ENCODE results near the gene CCDC74A.
"Not testable (repeated sequence)": the region's sequence is repeated elsewhere in the genome, so short reads cannot be mapped to it uniquely, and the experiment has no call there.

The CCDC74A gene

DNA sequence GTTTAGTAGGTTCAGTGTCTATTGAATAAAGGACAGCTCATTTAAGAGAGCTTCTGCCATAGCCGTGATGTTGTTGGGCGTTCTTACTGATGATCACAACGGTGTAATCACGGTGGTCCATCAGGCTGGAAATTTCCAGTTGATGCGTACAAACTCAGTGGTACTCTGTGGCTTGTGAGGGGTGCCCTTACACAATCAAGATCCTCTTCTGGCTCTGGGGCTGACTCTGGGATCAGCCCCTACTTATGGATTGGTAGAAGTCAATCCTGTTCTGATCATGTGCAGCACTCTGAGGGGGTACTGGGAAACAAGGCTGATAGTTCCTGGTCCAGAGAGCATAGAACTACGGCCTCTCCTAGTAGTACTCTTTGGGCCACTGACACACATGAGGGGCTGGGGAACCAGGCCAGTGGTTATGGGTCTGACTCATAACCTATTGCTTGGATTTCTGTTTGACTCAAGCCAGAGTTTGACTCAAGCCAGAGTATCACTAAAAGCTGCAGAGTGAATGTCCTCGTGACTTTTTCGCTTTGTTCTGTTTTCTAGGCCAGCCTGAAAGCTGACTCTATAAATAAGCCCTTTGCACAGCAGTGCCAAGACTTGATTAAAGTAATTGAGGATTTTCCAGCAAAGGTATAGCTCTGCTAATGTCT, 29.2 kb upstream of the CCDC74A start:
- not testable (repeated sequence) for DNase-seq

DNA sequence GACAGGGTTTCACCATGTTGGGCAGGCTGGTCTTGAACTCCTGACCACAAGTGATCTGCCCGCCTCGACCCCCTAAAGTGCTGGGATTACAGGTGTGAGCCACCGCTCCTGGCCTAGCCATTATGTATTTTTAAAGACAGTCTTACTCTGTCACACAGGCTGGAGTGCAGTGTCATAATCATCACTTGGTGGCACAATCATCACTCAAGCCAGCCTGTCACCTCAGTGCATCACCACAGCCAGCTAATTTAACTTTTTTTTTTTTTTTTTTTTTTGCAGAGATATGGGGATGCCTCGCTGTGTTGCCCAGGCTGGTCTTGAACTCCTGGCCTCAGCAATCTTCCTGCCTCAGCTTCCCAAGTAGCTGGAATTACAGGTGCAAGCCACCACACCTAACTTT, 24.1 kb upstream of the CCDC74A start:
- DNase-seq: not testable (repeated sequence)

DNA sequence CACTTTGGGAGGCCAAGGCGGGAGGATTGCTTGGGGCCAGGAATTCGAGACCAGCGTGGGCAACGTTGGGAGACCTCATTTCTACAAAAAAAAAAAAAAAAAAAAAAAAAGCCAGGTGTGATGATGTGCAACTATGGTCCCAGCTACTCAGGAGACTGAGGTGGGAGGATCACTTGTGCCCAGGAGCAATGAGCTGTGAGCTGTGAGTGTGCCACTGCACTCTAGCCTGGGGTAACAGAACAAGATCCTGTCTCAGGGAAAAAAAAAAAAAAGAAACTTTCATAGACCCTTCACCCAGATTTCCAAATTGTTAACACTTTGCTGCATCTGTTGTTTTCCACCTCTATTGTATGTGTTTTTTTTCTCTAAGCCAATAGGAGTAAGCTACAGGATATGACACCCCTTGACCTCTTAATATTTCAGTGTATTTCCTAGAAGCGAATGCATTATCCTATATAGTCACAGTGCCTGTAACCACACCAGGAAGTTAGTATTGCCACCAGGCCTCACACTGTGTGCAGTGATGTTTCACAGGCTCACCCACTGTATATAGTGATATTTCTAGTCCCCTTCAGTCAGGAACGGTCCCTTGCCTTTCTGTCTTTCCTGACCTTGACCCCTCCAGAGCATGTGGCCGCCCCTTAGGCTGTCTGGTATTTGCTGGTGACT, 23.5 kb upstream of the CCDC74A start:
- not testable (repeated sequence) for DNase-seq

DNA sequence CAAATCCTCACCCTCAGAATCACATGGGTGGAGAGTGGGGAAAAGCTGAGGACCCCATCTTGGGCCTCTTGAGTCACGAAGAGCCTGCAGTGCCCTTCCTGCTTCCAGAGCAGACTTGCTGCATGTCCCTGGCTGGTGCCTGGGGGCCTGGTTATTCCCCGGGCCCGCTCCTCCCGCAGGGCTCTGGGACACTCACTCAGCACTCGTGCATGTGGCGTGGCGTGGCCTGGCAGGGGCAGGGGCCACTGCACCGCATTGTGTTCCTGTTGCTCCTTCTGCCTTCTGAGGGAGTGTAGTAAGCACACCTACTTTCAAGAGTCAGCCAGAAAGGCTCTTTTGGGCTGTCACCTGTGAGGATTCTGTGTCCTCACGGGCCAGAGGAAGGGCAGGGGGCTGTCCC, 18.1 kb upstream of the CCDC74A start:
- no peak for DNase-seq

DNA sequence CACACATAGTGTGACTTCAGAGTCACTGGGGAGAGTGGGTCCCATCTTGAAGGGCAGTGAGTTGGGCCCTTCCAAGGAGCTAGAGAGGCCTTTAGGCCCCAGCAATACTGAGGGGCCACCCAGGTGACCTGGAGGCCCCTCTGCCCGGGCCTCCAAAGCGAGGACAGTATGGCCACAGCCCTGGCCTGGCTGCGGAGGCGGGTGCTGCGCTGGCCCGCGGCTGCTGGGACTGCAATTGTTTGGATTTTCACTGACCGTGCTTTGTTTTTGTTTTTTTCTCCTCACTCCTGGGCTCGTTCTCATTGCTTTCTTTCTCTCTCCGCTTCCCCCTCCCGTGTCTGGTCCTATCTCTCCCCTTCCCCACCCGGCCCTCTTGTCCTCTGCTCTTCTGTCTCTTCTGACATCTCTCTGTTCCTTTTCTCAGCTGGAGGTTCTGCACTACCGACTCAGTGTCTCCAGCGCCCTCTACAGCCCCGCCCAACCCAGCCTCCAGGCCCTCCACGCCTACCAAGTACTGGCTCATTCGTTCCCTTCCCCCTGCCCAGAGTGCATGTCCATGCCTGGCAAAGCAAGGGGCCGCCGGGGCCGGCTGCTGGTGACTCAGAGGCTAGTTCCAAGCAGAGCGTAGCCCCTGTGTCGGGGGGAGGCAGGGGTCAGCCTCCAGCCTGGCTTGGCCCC, 16.3 kb upstream of the CCDC74A start:
- not testable (repeated sequence) for DNase-seq

DNA sequence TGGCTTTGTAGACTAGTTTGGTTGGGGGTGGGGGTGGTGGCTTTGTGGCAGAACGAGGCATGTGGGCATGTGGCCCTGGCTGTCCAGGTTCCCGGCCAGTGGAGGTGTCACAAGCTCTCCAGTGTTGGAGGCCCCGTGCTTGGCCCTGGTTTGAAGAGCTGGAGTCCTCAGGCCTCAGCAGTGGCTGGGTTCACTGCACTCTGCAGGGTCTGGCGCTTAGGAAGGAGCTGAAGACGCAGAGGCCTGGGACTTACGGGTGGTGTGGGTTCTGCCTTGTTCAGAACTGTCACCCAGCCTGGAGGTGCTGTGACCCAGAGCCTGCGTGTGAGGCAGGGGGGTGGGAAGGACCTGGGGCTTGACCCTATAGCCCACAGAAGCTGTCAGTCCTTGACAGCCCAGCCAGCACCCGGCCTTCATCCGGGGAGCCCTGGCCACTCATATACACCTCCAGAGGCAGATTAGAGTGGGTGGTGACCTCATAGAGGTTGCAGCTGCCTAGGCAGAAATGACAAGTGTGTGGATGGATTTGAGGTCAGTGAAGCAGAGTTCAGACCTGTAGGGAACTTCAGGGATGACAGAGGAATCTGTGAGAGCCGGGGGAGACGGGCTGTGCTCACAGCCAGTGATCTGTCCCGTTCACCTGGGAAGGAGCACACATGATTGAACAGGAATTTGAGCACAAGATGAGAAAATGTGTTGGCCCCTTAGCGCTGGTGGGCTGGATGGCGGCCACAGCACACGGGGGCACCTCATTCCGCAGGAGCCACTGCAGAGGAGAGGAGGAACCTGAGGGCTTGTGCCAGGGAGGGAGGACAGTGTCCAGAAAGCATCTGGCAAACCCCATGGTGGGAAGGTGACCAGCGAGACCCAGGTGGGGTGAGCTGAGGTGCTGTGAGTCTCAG, 15.5 kb upstream of the CCDC74A start:
- DNase-seq: peak in 5 of 58 donors; percentile 6 to 61 (median 12)

DNA sequence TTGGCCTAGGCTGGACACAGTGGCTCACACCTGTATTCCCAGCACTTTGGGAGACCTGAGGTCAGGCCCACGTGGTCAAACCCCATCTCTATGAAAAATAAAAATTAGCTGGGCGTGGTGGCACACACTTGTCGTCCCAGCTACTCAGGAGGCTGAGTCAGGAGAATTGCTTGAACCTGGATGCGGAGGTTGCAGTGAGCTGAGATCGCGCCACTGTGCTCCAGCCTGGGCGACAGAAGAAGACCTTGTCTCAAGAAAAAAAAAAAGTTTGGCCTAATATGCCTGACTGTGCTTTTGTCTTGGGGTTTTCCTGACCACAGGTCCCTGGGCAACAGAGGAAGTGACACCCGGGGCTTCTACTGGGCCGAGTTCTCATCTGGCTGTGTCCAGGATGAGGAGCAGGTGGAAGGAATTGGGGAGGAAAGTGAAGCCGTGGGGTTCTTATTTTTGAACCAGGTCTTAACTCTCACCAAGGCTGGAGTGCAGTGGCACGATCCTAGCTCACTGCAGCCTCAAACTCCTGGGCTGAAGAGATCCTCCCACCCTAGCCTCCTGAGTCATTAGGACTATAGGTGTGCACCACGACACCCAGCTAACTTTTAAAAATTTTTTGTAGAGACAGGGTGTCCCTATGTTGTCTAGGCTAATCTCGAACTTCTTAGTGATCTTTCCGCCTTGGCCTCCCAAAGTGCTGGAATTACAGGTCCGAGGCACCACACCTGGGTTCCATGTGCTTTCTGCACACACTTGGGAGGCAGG, 13.1 kb upstream of the CCDC74A start:
- DNase-seq: not testable (repeated sequence)

DNA sequence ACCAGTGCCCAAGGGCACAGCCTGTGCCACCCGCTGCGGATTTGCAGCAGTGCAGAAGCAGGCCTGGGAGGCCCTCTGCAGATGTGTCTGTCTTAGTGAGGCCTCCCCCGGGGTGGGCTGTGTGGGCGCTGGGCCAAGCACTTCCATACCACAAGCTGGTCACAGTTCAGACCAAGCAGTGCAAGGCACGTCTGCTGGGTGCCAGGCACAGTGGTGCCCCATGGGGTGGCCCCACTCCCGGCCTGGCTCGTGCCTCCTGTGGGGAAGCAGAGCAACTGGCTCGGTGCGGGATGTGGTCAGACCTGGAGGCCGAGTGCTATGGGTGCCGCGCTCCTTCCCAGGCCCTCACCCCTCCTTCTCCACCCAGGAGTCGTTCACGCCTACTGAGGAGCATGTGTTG, 12.5 kb upstream of the CCDC74A start:
- DNase-seq: not testable (repeated sequence)

DNA sequence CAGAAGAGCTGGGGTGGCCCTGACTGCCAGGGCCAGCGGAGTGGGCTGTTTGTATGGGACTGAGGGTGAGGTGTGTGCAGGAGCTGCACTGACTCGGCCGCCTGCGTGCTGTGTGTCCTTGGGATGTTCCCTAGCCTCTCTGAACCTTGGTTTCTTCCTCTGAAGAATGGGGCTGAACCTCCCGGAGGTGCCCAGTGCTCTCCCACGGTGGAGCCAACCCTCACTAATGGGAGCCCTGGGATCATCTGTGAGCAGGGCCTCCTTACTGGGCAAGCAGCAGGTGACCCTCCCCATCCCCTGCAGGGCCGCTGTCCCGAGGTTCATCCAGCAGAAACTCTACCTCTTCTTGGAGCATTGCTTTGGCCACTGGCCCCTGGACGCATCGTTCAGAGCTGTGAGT, 11.7 kb upstream of the CCDC74A start:
- DNase-seq: no peak

DNA sequence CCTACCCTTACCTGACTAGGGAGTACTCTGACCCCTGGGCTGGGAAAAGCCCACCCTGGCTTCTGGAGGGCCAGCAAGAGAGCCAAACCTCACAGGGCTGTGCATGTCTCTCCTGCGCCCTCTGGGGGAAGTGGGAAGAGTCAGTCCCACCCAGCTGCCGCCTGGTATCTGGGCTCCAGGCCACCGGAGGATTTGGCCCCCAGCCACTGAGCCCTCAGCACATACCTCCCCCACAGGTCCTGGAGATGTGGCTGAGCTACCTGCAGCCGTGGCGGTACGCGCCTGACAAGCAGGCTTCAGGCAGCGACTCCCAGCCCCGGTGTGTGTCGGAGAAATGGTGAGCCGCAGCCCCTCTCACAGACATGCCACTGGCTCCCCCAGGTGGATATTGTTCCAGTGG, 11.1 kb upstream of the CCDC74A start:
- not testable (repeated sequence) for DNase-seq

DNA sequence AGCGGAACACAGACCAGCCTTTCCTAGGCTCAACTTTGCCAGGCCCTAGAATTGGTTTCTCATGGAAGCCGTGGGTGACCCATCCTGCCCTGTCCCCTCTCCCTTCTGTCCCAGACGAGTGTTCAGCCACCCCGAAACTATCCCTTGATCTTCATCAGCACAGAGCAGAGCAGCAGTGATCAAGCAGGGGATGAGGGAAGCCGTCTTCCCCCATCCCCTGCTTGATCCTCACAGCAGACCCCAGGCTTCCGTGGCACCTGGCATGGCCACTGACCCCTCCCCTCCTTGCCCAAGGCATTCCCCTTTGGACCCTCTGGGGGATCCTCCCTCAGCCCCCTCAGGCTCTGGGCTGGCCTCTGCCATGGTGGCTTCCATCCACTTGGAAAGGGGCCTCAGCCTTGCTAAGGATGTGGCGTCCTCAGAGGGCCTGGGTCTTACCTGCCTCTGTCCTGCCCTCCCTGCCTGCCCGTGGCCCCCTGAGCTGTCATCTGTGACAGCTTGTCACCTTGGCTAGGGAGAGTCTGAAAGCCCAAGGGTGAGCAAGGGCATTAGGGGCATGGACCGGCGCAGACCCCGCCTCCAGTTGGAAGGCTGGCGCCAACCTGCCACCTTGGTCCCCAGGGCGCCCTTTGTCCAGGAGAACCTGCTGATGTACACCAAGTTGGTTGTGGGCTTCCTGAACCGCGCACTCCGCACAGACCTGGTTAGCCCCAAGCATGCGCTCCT, 10.4 kb upstream of the CCDC74A start:
- DNase-seq: peak in 1 of 58 donors; percentile 5

DNA sequence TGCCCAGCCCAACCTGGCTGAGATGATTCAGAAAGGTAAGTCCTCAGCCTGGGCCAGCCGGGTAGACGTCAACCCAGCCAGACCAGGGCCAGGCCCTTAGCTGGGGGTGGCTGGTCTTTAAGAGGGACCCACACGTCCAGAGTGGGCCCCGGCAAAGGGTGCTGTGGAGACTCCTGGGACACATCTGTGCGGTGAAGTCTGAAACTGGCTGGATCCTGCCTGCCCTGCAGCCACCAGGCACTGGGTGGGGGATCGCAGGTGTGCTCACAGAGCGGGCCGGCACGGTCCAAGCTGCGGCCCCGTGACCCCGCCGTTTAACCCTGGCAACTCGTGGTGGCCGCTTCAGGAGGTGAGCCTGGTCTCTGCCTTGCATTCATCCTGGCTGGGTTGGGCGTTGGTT, 9.8 kb upstream of the CCDC74A start:
- not testable (repeated sequence) for DNase-seq

DNA sequence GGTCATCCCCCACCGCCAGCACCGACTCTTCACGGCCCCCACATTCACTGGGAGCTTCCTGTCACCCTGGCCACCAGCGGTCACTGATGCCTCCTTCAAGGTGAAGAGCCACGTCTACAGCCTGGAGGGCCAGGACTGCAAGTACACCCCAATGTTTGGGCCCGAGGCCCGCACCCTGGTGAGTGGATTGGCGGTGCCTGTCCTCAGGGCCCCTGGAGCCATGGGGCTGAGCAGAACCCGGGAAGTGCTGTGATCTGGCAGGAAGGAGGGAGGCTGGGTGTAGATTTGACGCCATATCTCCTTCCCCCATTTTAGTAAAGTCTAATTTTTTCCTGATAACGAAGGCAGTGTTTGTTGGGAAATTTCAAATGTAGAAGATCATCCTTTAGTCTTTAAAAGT, 9.2 kb upstream of the CCDC74A start:
- not testable (repeated sequence) for DNase-seq

DNA sequence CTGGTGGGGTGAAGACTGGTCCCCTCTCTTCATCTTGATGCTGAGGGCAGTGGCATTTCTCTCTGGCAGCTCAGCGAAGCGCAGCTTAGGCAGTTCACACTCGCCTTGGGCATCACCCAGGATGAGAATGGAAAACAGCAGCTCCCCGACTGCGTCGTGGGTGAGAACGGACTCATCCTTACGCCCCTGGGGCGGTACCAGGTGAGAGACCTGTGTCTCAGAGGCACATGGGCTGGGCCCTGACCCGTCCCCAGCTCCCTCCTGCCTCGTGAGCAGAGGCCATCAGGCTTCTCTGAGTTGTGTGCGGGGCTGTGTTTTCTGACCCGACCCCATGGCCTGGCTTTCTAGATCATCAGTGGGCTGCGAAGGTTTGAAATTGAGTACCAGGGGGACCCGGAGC, 8.2 kb upstream of the CCDC74A start:
- DNase-seq: no peak

DNA sequence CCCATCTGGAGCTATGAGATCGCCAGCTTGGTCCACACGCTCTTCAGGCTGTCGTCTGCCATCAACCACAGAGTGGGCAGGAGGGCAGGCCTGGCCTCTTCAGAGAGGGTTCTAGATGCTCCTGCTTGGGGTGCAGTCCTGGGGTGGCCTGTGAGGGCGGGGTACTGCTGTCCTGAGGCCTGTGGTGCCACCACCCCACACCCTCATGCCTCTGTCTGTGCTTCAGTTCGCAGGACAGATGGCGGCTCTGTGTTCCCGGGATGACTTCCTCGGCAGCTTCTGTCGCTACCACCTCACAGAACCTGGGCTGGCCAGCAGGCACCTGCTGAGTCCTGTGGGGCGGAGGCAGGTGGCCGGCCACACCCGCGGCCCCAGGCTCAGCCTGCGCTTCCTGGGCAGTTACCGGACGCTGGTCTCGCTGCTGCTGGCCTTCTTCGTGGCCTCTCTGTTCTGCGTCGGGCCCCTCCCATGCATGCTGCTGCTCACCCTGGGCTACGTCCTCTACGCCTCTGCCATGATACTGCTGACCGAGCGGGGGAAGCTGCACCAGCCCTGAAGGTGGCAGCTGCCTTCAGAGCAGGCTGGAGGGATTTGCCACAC, 7.7 kb upstream of the CCDC74A start:
- DNase-seq: not testable (repeated sequence)

DNA sequence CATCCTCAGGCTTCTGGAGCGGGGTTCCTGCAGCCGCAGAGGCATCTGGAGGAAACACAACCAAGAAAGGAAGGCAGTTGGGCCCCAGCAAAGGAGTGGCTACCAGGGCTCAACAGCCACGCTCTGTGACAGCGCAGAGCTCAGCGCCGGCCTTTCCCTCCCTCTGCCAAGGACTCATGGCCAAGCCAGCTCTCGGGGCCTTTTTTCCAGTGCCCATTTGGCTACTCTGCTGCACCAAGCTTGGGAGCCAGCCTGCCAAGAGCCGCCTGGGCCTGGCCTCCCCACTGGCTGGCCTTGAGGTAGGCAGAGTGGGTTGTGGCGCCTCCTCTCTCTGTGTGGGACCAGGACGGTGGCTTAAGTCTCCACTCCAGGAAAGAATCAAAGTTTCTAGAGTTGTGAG, 7.2 kb upstream of the CCDC74A start:
- DNase-seq: peak in 22 of 58 donors; percentile 6 to 55 (median 26)

DNA sequence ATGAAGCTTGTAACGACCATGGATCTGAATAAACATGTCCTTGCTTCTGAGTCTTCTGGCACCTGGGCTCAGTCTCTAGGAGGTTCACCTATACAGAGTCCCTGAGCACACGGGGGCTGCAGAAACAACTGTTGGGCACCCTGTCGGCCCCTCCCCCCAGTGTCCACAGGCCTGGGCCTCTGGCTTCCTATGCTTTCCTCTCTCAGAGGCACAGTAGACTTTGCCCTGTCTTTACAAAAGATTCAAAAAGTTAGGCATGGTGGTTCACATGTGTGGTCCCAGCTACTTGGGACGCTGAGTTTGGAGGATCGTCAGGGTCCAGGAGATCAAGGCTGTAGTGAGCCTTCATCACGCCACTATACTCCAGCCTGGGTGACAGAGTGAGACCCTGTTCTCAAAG, 6.2 kb upstream of the CCDC74A start:
- not testable (repeated sequence) for DNase-seq

DNA sequence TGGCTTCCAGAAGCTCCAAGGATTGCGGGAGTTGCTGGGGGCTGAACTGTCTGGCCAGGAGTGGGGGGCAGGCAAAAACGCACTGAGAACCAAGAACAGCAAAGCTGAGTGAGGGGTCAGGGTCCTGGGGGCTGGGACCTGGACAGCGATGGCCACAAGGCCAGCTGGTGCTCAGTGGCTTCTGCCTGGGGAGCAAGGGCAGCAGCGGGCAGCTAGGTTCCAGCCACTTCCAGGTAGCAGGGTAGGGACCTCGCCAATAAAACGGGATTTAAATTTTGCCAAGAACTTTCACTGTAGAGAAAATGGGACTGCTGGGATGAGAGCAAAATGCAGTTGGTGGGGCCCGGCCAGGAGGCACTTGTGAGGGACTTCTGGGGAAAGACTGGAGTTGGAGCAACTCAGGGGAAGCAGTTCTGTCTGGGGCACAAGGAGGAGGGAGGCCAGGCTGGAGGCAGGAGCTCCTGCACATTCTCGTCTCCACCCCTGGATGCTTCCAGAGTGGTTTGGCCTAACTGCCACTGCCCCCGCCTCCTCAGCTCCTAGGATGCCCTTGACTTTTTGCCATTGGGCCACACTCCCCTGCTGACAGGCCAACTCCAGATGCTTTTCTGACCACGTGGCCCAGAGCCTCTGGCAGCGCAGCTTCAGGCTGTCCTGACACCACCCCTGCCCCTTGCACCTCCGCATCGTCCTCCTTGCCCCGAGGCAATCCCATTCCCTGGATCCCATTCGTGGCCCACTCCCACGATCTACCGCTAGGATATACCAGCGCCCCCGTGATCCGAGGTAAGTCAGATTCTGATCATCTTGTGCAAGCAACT, 5.5 kb upstream of the CCDC74A start:
- no peak for DNase-seq

DNA sequence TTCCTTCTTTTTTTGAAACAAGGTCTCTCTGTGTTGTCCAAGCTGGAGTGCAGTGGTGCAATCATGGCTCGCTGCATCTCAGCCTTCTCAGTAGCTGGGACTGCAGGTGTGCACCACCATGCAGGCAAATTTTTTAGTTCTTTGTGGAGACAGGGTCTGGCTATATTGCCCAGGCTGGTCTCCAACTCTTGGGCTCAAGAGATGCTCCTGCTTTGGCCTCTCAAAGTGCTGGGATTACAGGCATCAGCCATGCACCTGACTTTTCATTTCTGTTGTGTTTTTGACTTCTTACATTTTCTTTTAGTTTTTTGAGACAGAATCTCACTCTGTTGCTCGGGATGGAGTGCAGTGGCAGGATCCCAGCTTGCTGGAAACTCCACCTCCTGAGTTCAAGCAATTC, 2.4 kb upstream of the CCDC74A start:
- not testable (repeated sequence) for DNase-seq

Data from anterior cingulate cortex (tissue), 58 donors.